ENCODE measurements around the gene IL1RN. TPM values are rescaled to one million over a fixed set of nuclear protein-coding genes. Genes with fewer than 3 reads are reported as not detected.

IL1RN gene
- total and polyA plus RNA-seq, 2 of the 13 experiments (the other 11 are each of a cell fraction or from before 2014, with no cell fraction given), result 21.2 to 101 TPM

DNA sequence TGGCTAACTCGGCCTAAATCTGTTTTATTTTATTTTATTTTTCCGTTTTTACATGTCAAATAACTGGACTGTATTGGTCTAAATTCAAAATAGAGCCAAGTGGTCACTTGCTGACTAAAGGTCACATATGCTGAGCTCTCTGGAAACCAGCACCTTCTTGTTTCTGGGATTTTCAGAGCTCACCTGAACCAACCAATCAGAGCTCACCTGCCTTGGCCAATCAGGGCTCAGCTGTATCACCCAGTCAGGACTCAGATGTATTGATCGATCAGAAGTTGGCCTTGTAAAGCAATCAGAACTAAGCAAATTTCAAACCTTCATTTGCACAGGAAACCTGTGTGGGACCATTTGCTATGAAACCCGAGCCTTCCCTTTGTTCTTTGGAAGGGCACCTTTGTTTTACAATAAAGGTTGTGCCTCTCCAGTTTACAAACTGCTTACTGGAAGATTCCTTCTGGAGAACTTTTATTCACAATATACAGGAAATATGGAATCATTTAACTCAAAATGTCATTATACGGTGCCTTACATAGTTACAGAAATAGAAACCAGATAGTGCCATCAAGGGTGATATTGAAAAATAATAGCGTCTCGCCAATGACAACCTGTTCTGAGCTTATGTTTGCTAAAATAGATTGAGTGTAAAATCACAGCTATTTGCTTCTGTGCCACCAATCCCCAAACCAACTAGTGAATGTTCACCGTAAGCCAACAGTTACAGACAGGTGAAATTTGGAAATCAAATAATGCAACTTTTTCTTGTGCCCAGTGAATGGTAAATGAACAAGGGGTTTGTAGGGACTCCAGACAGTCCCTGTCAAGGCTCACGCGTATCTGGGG is 29.1 kb downstream of the IL1RN start (continued):
- TF ChIP-seq NR1H2 (CRISPR knock-in tag; IDR thresholded peaks at IDR 0.05; ENCODE audit: borderline replicate concordance, low read depth), result no peak
- TF ChIP-seq ZNF33A (CRISPR knock-in tag; IDR thresholded peaks at IDR 0.05; ENCODE audit: borderline replicate concordance), result no peak
- TF ChIP-seq, protein P1, sequence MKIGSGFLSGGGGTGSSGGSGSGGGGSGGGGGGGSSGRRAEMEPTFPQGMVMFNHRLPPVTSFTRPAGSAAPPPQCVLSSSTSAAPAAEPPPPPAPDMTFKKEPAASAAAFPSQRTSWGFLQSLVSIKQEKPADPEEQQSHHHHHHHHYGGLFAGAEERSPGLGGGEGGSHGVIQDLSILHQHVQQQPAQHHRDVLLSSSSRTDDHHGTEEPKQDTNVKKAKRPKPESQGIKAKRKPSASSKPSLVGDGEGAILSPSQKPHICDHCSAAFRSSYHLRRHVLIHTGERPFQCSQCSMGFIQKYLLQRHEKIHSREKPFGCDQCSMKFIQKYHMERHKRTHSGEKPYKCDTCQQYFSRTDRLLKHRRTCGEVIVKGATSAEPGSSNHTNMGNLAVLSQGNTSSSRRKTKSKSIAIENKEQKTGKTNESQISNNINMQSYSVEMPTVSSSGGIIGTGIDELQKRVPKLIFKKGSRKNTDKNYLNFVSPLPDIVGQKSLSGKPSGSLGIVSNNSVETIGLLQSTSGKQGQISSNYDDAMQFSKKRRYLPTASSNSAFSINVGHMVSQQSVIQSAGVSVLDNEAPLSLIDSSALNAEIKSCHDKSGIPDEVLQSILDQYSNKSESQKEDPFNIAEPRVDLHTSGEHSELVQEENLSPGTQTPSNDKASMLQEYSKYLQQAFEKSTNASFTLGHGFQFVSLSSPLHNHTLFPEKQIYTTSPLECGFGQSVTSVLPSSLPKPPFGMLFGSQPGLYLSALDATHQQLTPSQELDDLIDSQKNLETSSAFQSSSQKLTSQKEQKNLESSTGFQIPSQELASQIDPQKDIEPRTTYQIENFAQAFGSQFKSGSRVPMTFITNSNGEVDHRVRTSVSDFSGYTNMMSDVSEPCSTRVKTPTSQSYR (CRISPR knock-in tag; IDR thresholded peaks at IDR 0.05; ENCODE audit: borderline replicate concordance), result no peak
- no peak for TF ChIP-seq HDAC6 (IDR thresholded peaks at IDR 0.05; ENCODE audit: low read depth, low read length)
- TF ChIP-seq ZNF616 (CRISPR knock-in tag; IDR thresholded peaks at IDR 0.05; ENCODE audit: low read depth), result 0 out of 2 replicates have a peak, but pooled peaks have one; percentile 9
- TF ChIP-seq CBX1 (IDR thresholded peaks at IDR 0.05; ENCODE audit: low read depth), result no peak
- TF ChIP-seq, protein P2, sequence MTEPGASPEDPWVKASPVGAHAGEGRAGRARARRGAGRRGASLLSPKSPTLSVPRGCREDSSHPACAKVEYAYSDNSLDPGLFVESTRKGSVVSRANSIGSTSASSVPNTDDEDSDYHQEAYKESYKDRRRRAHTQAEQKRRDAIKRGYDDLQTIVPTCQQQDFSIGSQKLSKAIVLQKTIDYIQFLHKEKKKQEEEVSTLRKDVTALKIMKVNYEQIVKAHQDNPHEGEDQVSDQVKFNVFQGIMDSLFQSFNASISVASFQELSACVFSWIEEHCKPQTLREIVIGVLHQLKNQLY (CRISPR knock-in tag; IDR thresholded peaks at IDR 0.05), result no peak; the same call in 1 of the 2 replicates
- TF ChIP-seq, protein P3, sequence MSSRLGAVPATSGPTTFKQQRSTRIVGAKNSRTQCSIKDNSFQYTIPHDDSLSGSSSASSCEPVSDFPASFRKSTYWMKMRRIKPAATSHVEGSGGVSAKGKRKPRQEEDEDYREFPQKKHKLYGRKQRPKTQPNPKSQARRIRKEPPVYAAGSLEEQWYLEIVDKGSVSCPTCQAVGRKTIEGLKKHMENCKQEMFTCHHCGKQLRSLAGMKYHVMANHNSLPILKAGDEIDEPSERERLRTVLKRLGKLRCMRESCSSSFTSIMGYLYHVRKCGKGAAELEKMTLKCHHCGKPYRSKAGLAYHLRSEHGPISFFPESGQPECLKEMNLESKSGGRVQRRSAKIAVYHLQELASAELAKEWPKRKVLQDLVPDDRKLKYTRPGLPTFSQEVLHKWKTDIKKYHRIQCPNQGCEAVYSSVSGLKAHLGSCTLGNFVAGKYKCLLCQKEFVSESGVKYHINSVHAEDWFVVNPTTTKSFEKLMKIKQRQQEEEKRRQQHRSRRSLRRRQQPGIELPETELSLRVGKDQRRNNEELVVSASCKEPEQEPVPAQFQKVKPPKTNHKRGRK (CRISPR knock-in tag; IDR thresholded peaks at IDR 0.05), result no peak
- TF ChIP-seq ZFX (CRISPR knock-in tag; IDR thresholded peaks at IDR 0.05; ENCODE audit: low read depth), result no peak
- TF ChIP-seq CENPX (CRISPR knock-in tag; IDR thresholded peaks at IDR 0.05), result no peak
- TF ChIP-seq MAFF (IDR thresholded peaks at IDR 0.05; ENCODE audit: low read depth, low read length), result peak; percentile 43
- TF ChIP-seq, protein P4, sequence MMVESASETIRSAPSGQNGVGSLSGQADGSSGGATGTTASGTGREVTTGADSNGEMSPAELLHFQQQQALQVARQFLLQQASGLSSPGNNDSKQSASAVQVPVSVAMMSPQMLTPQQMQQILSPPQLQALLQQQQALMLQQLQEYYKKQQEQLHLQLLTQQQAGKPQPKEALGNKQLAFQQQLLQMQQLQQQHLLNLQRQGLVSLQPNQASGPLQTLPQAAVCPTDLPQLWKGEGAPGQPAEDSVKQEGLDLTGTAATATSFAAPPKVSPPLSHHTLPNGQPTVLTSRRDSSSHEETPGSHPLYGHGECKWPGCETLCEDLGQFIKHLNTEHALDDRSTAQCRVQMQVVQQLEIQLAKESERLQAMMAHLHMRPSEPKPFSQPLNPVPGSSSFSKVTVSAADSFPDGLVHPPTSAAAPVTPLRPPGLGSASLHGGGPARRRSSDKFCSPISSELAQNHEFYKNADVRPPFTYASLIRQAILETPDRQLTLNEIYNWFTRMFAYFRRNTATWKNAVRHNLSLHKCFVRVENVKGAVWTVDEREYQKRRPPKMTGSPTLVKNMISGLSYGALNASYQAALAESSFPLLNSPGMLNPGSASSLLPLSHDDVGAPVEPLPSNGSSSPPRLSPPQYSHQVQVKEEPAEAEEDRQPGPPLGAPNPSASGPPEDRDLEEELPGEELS (CRISPR knock-in tag; IDR thresholded peaks at IDR 0.05), result peak; percentile 75
- peak; percentile 49; the same call in 1 of the 2 replicates for TF ChIP-seq ZNF501 (CRISPR knock-in tag; IDR thresholded peaks at IDR 0.05)
- no peak for TF ChIP-seq ZNF615 (CRISPR knock-in tag; IDR thresholded peaks at IDR 0.05; ENCODE audit: borderline replicate concordance)
- TF ChIP-seq SSRP1 (CRISPR knock-in tag; IDR thresholded peaks at IDR 0.05), result peak; percentile 84; the same call in 1 of the 2 replicates
- TF ChIP-seq, protein P5, sequence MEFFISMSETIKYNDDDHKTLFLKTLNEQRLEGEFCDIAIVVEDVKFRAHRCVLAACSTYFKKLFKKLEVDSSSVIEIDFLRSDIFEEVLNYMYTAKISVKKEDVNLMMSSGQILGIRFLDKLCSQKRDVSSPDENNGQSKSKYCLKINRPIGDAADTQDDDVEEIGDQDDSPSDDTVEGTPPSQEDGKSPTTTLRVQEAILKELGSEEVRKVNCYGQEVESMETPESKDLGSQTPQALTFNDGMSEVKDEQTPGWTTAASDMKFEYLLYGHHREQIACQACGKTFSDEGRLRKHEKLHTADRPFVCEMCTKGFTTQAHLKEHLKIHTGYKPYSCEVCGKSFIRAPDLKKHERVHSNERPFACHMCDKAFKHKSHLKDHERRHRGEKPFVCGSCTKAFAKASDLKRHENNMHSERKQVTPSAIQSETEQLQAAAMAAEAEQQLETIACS (CRISPR knock-in tag; IDR thresholded peaks at IDR 0.05), result no peak
- no peak for TF ChIP-seq CCAR2 (optimal IDR thresholded peaks at IDR 0.05; ENCODE audit: low read depth, low read length)
- no peak for TF ChIP-seq ZNF224 (CRISPR knock-in tag; IDR thresholded peaks at IDR 0.05)
- TF ChIP-seq NCOA2 (CRISPR knock-in tag; IDR thresholded peaks at IDR 0.05), result peak; percentile 57; the same call in 1 of the 2 replicates
- no peak for TF ChIP-seq PAX8 (CRISPR knock-in tag; IDR thresholded peaks at IDR 0.05; ENCODE audit: borderline replicate concordance)
- TF ChIP-seq TCF7 (IDR thresholded peaks at IDR 0.05; ENCODE audit: low read depth), result peak; percentile 75
